OCI-LY7 (cell line): ENCODE results near the gene ZNF746. TPM values are rescaled to one million over a fixed set of nuclear protein-coding genes. Genes with fewer than 3 reads are reported as not detected.

Experiments used
- BruUV-seq: library from RNA; stranded (reverse); fragments of 400-500 nt; replicated peaks from 2 replicates; lab custom pipeline; 2021; lab: Mats Ljungman, UMichigan
- CTCF ChIA-PET: fragments of 300-600 bp; sonication (Branson Sonifier 250); formaldehyde crosslinking; loops from one replicate; lab custom pipeline; 2022; ENCODE audit warnings: antibody characterized with exemption; ENCODE audit not compliant: unreplicated experiment; lab: Charles Lee
- POLR2A ChIA-PET: fragments of 300-600 bp; sonication (Branson Sonifier 250); formaldehyde crosslinking; loops from one replicate; lab custom pipeline; 2022; ENCODE audit warnings: antibody characterized with exemption; lab: Charles Lee
- DNase-seq: peaks from one replicate; pipeline ENCODE4 v3.0.0-alpha.2; 2015; ENCODE audit warnings: low spot score
- H2AFZ ChIP-seq: fragments of 200-600 bp; sonication (generic), shearing (Covaris generic); 2 replicates; pipeline ENCODE4 v1.6.1; 2014; ENCODE audit warnings: mild to moderate bottlenecking, antibody characterized with exemption, low read length, moderate library complexity
- H3K27ac ChIP-seq: fragments of 200-600 bp; sonication (generic); 2 replicates; pipeline ENCODE4 v1.5.1; 2014; ENCODE audit warnings: mixed run types, low read depth, mild to moderate bottlenecking, moderate library complexity, low read length, inconsistent platforms; ENCODE audit not compliant: poor library complexity, severe bottlenecking
- H3K36me3 ChIP-seq: fragments of 200-600 bp; sonication (generic); 2 replicates; pipeline ENCODE4 v1.6.1; 2014; ENCODE audit warnings: mild to moderate bottlenecking, antibody characterized with exemption, low read length, moderate library complexity, mixed read lengths; ENCODE audit not compliant: insufficient read depth
- H3K4me1 ChIP-seq: fragments of 200-600 bp; sonication (generic); 2 replicates; pipeline ENCODE4 v1.5.1; 2014; ENCODE audit warnings: mild to moderate bottlenecking, low read length; ENCODE audit not compliant: insufficient read depth, poor library complexity, severe bottlenecking
- H3K4me2 ChIP-seq: fragments of 200-600 bp; sonication (generic); 2 replicates; pipeline ENCODE4 v1.6.1; 2014; ENCODE audit warnings: mild to moderate bottlenecking, low read length
- H3K4me3 ChIP-seq: fragments of 200-600 bp; sonication (generic); 2 replicates; pipeline ENCODE4 v1.5.1; 2014; ENCODE audit warnings: mild to moderate bottlenecking, low read depth, low read length; ENCODE audit not compliant: poor library complexity, severe bottlenecking
- H3K79me2 ChIP-seq: fragments of 200-600 bp; sonication (generic); 2 replicates; pipeline ENCODE4 v1.6.1; 2016; ENCODE audit warnings: low read depth, mild to moderate bottlenecking, low read length, moderate library complexity, mixed read lengths; ENCODE audit not compliant: insufficient read depth
- H3K9me2 ChIP-seq: fragments of 200-600 bp; sonication (generic); 2 replicates; pipeline ENCODE4 v1.6.1; 2016; ENCODE audit warnings: mild to moderate bottlenecking, low read length, mixed read lengths; ENCODE audit not compliant: insufficient read depth
- H3K9me3 ChIP-seq: fragments of 200-600 bp; sonication (generic); 2 replicates; pipeline ENCODE4 v1.6.1; 2014; ENCODE audit warnings: mild to moderate bottlenecking, mixed run types, low read length, mixed read lengths
- H4K20me1 ChIP-seq: fragments of 200-600 bp; sonication (generic); 2 replicates; pipeline ENCODE4 v1.6.1; 2014; ENCODE audit warnings: mild to moderate bottlenecking, antibody characterized with exemption, low read length, moderate library complexity, mixed read lengths; ENCODE audit not compliant: insufficient read depth
- EZH2phosphoT487 ChIP-seq: fragments of 200-600 bp; sonication (generic); IDR thresholded peaks from 2 replicates; pipeline ENCODE4 v1.6.1; 2018; ENCODE audit warnings: low read depth, borderline replicate concordance, mild to moderate bottlenecking, mixed run types, antibody characterized with exemption, low read length, moderate library complexity, mixed read lengths
- intact Hi-C: fragments of 100-400 bp; cut with micrococcal nuclease; formaldehyde crosslinking; loops from one replicate; pipeline ENCODE4 v1.10.0; 2022; ENCODE audit not compliant: unreplicated experiment
- total RNA-seq, 2 experiments: library from RNA; depleted of rRNA in 1 of 2; stranded (reverse); fragments of >200 nt in 1 of 2; shearing (Covaris generic) in 1 of 2; gene quantifications; 2 replicates each; pipeline ENCODE4 v1.2.3, GENCODE V29; 2014 to 2022
- TF ChIP-seq, protein P1 (sequence below): fragments of 200-600 bp; sonication (generic); conservative IDR thresholded peaks from 2 replicates; pipeline ENCODE4 v1.5.1; 2014; ENCODE audit warnings: mild to moderate bottlenecking, antibody characterized with exemption, low read length, moderate library complexity, mixed read lengths

Gene ZNF746
- total RNA-seq, 2 experiments from 2014 or later: 14.8 to 18.9 TPM

DNA sequence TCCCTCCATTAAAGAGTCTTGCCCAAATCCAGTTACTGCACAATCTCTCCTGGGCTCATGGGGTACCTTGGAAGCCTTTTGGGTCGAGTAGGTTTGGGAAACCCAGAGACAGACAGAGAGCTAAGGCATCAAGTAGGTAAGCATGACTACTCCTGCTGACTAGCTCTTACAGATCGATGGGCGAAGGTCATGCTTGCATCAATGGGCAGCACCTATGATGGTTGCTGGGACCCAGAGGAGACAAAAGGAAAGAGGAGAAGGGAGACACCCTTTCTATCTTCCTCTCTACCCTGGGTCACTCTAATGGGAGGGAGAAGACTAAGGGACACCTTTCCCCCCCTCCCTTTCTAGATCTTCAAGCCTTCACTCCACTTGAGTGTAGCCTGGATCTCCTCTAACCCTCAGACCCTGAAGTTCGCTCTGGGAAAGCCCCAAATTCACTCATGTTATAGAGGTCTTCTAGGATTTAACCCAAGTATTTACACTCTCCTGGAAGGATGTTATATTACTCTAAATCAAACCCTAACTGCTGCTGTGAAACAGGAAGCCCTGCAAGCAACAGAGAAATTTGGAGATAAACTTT lies 31.6 kb upstream of the ZNF746 start:
- no TSS peak for BruUV-seq
- TF ChIP-seq, protein P1, sequence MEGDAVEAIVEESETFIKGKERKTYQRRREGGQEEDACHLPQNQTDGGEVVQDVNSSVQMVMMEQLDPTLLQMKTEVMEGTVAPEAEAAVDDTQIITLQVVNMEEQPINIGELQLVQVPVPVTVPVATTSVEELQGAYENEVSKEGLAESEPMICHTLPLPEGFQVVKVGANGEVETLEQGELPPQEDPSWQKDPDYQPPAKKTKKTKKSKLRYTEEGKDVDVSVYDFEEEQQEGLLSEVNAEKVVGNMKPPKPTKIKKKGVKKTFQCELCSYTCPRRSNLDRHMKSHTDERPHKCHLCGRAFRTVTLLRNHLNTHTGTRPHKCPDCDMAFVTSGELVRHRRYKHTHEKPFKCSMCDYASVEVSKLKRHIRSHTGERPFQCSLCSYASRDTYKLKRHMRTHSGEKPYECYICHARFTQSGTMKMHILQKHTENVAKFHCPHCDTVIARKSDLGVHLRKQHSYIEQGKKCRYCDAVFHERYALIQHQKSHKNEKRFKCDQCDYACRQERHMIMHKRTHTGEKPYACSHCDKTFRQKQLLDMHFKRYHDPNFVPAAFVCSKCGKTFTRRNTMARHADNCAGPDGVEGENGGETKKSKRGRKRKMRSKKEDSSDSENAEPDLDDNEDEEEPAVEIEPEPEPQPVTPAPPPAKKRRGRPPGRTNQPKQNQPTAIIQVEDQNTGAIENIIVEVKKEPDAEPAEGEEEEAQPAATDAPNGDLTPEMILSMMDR: no peak
- no peak for TF ChIP-seq EZH2phosphoT487
- Histone ChIP-seq H3K79me2 (no peaks in the 10 kb centered on the region), H3K9me2 (no peaks in the 10 kb centered on the region), H2AFZ (no peak overlapping the region), H3K9me3 (peaks cover 20% of the 10 kb centered on the region; the same call in 1 of the 2 replicates), H3K4me1 (no peaks in the 10 kb centered on the region), H3K27ac (no peak overlapping the region), H3K36me3 (no peaks in the 10 kb centered on the region), H4K20me1 (no peaks in the 10 kb centered on the region), H3K4me3 (no peak overlapping the region), H3K4me2 (no peak overlapping the region)
- ChIA-PET CTCF (no interaction called here), POLR2A (no interaction called here)
- intact Hi-C loops: no loop called here
- peak; percentile 56 for DNase-seq

DNA sequence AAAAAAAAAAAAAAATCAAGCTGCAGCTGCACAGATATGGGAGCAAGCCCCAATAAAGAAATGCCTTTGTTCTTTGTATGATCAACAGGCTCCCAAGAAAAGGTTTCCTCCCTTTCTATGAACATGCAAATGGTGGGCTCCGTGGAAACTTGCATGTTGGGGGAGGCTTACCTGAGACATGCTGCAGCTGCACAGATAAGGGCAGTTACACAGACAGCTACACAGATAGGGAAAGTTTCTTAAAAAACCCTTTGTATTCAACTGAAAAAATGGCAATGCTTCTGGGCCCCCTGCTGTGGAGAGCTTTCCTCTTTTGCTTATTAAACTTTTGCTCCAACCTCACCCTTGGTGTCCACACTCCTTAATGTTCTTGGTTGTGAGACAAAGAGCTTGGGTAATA lies 29.8 kb upstream of the ZNF746 start:
- intact Hi-C loops: no loop called here
- no peak overlapping the region for H3K27ac ChIP-seq
- no peaks in the 10 kb centered on the region for H3K4me1 ChIP-seq
- no peaks in the 10 kb centered on the region for H4K20me1 ChIP-seq
- no peak overlapping the region for H2AFZ ChIP-seq
- peaks cover 20% of the 10 kb centered on the region; the same call in 1 of the 2 replicates for H3K9me3 ChIP-seq
- no peak overlapping the region for H3K4me3 ChIP-seq
- no peaks in the 10 kb centered on the region for H3K36me3 ChIP-seq
- no peaks in the 10 kb centered on the region for H3K9me2 ChIP-seq
- TF ChIP-seq, protein P1: no peak
- DNase-seq: no peak
- no peak overlapping the region for H3K4me2 ChIP-seq
- BruUV-seq: no TSS peak
- CTCF ChIA-PET: no interaction called here
- H3K79me2 ChIP-seq: no peaks in the 10 kb centered on the region
- POLR2A ChIA-PET: interaction anchor here (0.6 to 0.7 kb wide), 2 partner anchors 99 to 1040 kb away, joined by 3 read pairs; no protein-coding TSS in a partner anchor

DNA sequence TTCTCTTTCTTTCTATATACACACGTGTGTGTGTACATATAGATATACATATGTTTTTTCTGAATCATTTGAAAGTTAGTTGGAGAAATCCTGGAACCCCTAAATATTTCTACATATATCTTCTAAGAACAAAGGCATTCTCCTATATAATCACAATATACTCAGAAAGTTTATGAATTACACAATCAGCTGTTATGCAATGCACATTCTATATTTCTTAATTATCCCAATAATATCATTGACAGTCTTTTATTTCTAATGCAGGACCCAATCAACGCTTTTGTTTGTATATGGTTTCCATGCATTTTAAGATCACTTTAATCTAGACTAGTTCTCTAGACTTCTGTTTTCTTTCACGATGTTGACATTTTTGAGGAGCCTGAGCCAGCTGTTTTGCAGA lies 27.7 kb upstream of the ZNF746 start:
- Histone ChIP-seq H3K4me2 (no peak overlapping the region), H3K27ac (no peak overlapping the region), H3K9me3 (peaks cover 24% of the 10 kb centered on the region; the same call in 1 of the 2 replicates), H3K79me2 (no peaks in the 10 kb centered on the region), H3K4me3 (no peak overlapping the region), H2AFZ (no peak overlapping the region), H3K4me1 (no peaks in the 10 kb centered on the region), H3K9me2 (no peaks in the 10 kb centered on the region), H4K20me1 (no peaks in the 10 kb centered on the region), H3K36me3 (no peaks in the 10 kb centered on the region)
- no TSS peak for BruUV-seq
- POLR2A ChIA-PET: no interaction called here
- DNase-seq: no peak
- CTCF ChIA-PET: no interaction called here
- intact Hi-C loops: no loop called here
- TF ChIP-seq, protein P1: no peak
- TF ChIP-seq EZH2phosphoT487: no peak
